ENCODE data around the gene GRAMD4.

- TF ChIP-seq CTCF (conservative IDR thresholded peaks at IDR 0.05), result no peak
- no peak for TF ChIP-seq EZH2 (IDR thresholded peaks at IDR 0.05; ENCODE audit: low read depth)
These were observed 529 bp downstream of the GRAMD4 start for GRCh38 chr22:46620588-46621242.
